G401.6 (cell line): ENCODE results near the gene KAT14.
"Not testable (repeated sequence)": the region's sequence is repeated elsewhere in the genome, so short reads cannot be mapped to it uniquely, and the experiment has no call there.

Experiments used
- FAIRE-seq: peaks from 2 replicates; lab custom pipeline; 2012; peaks lifted over from hg19 to GRCh38; lab: Jason Lieb, UNC

The KAT14 gene

GRCh38 chr20:18137412-18138265 is at the start of gene KAT14, which contains the start of gene PET117:
TSS of gene KAT14 (plus strand) at chr20:18137863. CDS start at chr20:18142661, 4,798 bp downstream.
TSS of gene PET117 (plus strand) at chr20:18137863. CDS start at chr20:18137956, 93 bp downstream.
- FAIRE-seq: no peak

GRCh38 chr20:18088298-18088697 is 49.4 kb upstream of the KAT14 start:
- FAIRE-seq: not testable (repeated sequence)

- FAIRE-seq: not testable (repeated sequence)
These were observed 48.8 kb upstream of the KAT14 start for GRCh38 chr20:18088841-18089240.

- no peak for FAIRE-seq
These were observed 47.6 kb upstream of the KAT14 start for GRCh38 chr20:18090044-18090443.

GRCh38 chr20:18090477-18090876 is 47.2 kb upstream of the KAT14 start:
- no peak for FAIRE-seq

- no peak for FAIRE-seq
These were observed 46.0 kb upstream of the KAT14 start for GRCh38 chr20:18091623-18092022.

- no peak for FAIRE-seq
These were observed 44.8 kb upstream of the KAT14 start for GRCh38 chr20:18092890-18093289.

GRCh38 chr20:18093388-18093787 is 44.3 kb upstream of the KAT14 start:
- no peak for FAIRE-seq

- FAIRE-seq: no peak
These were observed 43.5 kb upstream of the KAT14 start for GRCh38 chr20:18094191-18094590.

- FAIRE-seq: not testable (repeated sequence)
These were observed 37.1 kb upstream of the KAT14 start for GRCh38 chr20:18100569-18100968.

- no peak for FAIRE-seq
These were observed 36.4 kb upstream of the KAT14 start for GRCh38 chr20:18101125-18101810.

- no peak for FAIRE-seq
These were observed 34.2 kb upstream of the KAT14 start for GRCh38 chr20:18103497-18103896.

- FAIRE-seq: no peak
These were observed 29.3 kb upstream of the KAT14 start for GRCh38 chr20:18108326-18108725.

- FAIRE-seq: not testable (repeated sequence)
These were observed 9.1 kb upstream of the KAT14 start for GRCh38 chr20:18128574-18128973.

GRCh38 chr20:18132663-18133062 is 5.0 kb upstream of the KAT14 start:
- no peak for FAIRE-seq

GRCh38 chr20:18133962-18134361 is 3.7 kb upstream of the KAT14 start:
- no peak for FAIRE-seq

GRCh38 chr20:18138266-18138582 is 561 bp downstream of the KAT14 start:
- FAIRE-seq: no peak

- no peak for FAIRE-seq
These were observed 1.2 kb downstream of the KAT14 start for GRCh38 chr20:18138639-18139583.

- FAIRE-seq: no peak
These were observed 2.2 kb downstream of the KAT14 start for GRCh38 chr20:18139832-18140231.

- FAIRE-seq: no peak
These were observed 7.0 kb downstream of the KAT14 start for GRCh38 chr20:18144541-18145099.

- no peak for FAIRE-seq
These were observed 16.7 kb downstream of the KAT14 start for GRCh38 chr20:18154342-18154741.

GRCh38 chr20:18156045-18156444 is 18.4 kb downstream of the KAT14 start:
- no peak for FAIRE-seq
